K562 (cell line): ENCODE data around the gene NR2F2. TPM values are rescaled to one million over a fixed set of nuclear protein-coding genes. Genes with fewer than 3 reads are reported as not detected.

Source experiments
- microRNA counts: library from miRNA; unstranded; fragments of <30 nt; microRNA quantifications from one replicate; lab custom pipeline; 2016
- polyA plus RNA-seq, 8 experiments: library from polyadenylated mRNA; depleted of rRNA in 4 of 8; stranded (reverse) in 5 of 8; unstranded in 3 of 8; fragments of >200 nt; fragmentation: Nextera tagmentation in 2 of 8; fragmentation: Illumina TruSeq in 1 of 8; extraction: Ambion mirVana in 2 of 8; extraction: Trizol in 1 of 8; gene quantifications; 2 replicates each; pipeline versions ENCODE4 v1.2.1 to v1.2.3, GENCODE V29; 2011 to 2014; ENCODE audit warnings: inconsistent platforms in 1 of 8, missing spikeins in 1 of 8
- total RNA-seq, 7 experiments: library from RNA; depleted of rRNA in 6 of 7; stranded (reverse); fragments of >200 nt in 6 of 7; fragmentation: Illumina TruSeq in 2 of 7; extraction: Trizol in 2 of 7; gene quantifications; 2 replicates each; pipeline versions ENCODE4 v1.2.1 to v1.2.3, GENCODE V29; 2011 to 2021; ENCODE audit warnings: low replicate concordance in 1 of 7

NR2F2 gene
- total and polyA plus RNA-seq, 9 of the 15 experiments (the other 6 are each of a cell fraction or from before 2014, with no cell fraction given), result 6.0 to 51.8 (median 11.1) TPM

MicroRNAs within 50 kb of the gene (microRNA counts, 767-probe panel; counts per million panel counts)
- microRNA hsa-miR-1469 (lab: Ali Mortazavi, UCI), result not detected
